ENCODE results near the gene KAZALD1. TPM values are rescaled to one million over a fixed set of nuclear protein-coding genes. Genes with fewer than 3 reads are reported as not detected.

Gene KAZALD1
- total RNA-seq, 1 donor from 2014 or later = 1.6 TPM

DNA sequence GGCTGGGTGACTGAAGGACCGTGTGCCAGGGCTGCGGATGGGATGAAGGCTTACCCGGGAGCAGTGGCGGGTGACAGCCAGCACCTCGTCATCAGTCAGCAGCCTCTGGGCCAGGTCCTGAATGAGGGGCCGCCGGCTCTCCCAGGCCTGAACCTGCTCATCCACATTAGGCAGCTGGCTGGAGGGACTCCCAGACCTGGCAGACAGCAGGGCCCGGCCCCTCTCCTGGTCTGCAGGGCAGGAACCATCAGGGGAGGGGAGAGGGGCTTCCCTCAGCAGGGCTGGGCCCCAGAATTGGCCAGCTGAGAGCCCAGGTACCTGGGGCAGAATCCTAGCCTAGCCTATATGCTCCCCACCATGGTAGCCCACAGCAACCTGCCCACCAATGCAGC is 46.2 kb upstream of the KAZALD1 start:
- TF ChIP-seq, protein P1, sequence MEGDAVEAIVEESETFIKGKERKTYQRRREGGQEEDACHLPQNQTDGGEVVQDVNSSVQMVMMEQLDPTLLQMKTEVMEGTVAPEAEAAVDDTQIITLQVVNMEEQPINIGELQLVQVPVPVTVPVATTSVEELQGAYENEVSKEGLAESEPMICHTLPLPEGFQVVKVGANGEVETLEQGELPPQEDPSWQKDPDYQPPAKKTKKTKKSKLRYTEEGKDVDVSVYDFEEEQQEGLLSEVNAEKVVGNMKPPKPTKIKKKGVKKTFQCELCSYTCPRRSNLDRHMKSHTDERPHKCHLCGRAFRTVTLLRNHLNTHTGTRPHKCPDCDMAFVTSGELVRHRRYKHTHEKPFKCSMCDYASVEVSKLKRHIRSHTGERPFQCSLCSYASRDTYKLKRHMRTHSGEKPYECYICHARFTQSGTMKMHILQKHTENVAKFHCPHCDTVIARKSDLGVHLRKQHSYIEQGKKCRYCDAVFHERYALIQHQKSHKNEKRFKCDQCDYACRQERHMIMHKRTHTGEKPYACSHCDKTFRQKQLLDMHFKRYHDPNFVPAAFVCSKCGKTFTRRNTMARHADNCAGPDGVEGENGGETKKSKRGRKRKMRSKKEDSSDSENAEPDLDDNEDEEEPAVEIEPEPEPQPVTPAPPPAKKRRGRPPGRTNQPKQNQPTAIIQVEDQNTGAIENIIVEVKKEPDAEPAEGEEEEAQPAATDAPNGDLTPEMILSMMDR (IDR thresholded peaks at IDR 0.05; ENCODE audit: insufficient read depth, low read length, severe bottlenecking) = no peak
- no peaks in the 10 kb centered on the region for H3K36me3 ChIP-seq (ENCODE audit: control insufficient read depth, insufficient read depth, low read length)
- DNase-seq (ENCODE audit: low read depth) = no peak
- no peak for FAIRE-seq
- no peak overlapping the region for H3K4me3 ChIP-seq (ENCODE audit: low read depth, low read length)
- peaks cover 6% of the 10 kb centered on the region for H3K27me3 ChIP-seq (ENCODE audit: control insufficient read depth, insufficient read depth, low read length)

DNA sequence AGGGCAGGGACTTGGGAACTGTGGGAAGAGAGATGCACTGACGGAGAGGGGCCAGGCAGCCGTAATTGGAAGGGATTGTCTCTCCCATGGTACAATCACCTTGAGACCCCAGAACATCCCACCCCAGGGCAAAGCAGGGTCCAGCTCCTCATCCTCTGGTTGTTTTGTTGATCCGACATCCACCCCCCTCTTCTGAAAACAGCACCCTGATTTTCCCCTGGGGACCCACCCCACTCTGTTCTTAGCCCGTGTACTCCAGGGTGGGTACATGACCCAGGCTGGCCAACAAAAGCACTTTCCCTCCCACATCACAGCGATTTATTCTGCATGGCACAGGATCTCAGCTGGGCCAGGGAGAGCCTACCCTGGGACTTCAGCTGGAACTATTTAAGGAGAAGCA is 45.0 kb upstream of the KAZALD1 start:
- DNase-seq (ENCODE audit: low read depth) (no peak), FAIRE-seq (no peak)
- Histone ChIP-seq H3K4me3 (ENCODE audit: low read depth, low read length) (no peak overlapping the region), H3K36me3 (ENCODE audit: control insufficient read depth, insufficient read depth, low read length) (no peaks in the 10 kb centered on the region), H3K27me3 (ENCODE audit: control insufficient read depth, insufficient read depth, low read length) (peaks cover 6% of the 10 kb centered on the region)
- TF ChIP-seq, protein P1 (IDR thresholded peaks at IDR 0.05; ENCODE audit: insufficient read depth, low read length, severe bottlenecking) = no peak

DNA sequence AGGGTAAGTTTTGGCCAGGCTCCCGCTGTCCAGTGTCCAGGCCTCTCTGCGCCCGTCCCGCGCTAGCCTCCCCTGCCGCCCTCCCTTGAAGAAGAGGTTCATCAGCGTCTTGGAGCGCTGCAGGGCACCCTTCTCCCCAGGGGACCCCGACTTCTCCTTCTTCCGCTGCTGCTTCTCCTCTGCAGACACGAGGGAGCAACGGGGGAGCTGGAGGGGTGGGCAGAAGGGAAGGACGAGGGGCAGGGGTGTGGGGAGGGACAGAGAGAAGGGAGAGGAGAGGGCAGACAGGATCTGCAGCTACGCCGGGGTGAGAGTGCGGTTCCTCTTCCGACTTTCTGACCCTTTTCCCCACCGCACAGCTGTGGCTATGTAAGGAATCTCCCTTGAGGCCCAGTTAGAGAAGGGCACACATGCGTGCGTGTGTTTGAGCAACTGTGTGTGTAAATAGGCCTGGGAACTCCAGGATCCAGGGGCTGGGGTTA is 43.6 kb upstream of the KAZALD1 start:
- no peaks in the 10 kb centered on the region for H3K36me3 ChIP-seq (ENCODE audit: control insufficient read depth, insufficient read depth, low read length)
- no peak overlapping the region for H3K4me3 ChIP-seq (ENCODE audit: low read depth, low read length)
- DNase-seq (ENCODE audit: low read depth) (no peak), FAIRE-seq (no peak)
- TF ChIP-seq, protein P1 (IDR thresholded peaks at IDR 0.05; ENCODE audit: insufficient read depth, low read length, severe bottlenecking) = no peak
- peaks cover 6% of the 10 kb centered on the region for H3K27me3 ChIP-seq (ENCODE audit: control insufficient read depth, insufficient read depth, low read length)

DNA sequence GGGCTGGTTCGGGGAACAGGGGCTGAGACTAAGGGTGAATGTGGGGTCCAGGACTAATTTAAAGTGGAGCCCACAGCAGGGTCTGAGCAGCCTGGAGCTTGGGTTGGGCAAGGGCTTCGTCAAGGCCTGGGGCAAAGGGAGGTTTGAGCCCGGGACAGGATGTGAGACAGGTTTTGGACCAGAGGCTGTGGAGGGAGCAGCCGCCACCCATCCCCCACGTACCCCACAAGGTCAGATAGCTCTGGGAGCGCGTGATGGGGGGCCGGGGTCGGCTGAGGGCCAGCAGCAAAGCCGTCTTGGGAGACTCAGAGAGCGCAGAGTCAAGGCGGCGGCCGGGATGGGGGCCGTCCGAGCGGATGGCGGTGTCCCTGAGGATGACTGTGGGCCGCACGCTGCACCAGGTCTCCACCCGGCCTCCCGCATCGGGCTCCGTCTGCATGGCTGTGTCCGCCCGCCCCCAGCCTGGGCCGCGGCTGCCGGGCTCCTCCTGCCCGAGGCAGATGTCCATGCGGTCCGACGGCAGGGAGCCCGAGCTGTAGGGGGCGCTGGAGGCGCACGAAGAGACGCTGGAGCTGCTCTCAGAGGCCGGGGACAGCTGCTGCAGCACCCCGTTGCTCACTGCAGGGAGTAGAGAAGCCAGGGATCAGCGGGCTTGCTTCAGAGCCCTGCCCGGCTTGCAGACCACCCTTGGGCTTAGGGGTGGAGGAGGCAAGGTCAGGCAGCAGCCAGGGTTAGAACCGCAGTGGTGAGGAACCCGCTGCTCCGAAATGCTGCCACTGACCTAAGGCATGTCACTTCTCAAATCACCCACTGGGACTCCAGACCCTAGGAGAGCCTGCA is 43.0 kb upstream of the KAZALD1 start:
- DNase-seq (ENCODE audit: low read depth) (peak; percentile 57), FAIRE-seq (no peak)
- peaks cover 6% of the 10 kb centered on the region for H3K27me3 ChIP-seq (ENCODE audit: control insufficient read depth, insufficient read depth, low read length)
- no peaks in the 10 kb centered on the region for H3K36me3 ChIP-seq (ENCODE audit: control insufficient read depth, insufficient read depth, low read length)
- no peak overlapping the region for H3K4me3 ChIP-seq (ENCODE audit: low read depth, low read length)
- TF ChIP-seq, protein P1 (IDR thresholded peaks at IDR 0.05; ENCODE audit: insufficient read depth, low read length, severe bottlenecking) = peak; percentile 91

DNA sequence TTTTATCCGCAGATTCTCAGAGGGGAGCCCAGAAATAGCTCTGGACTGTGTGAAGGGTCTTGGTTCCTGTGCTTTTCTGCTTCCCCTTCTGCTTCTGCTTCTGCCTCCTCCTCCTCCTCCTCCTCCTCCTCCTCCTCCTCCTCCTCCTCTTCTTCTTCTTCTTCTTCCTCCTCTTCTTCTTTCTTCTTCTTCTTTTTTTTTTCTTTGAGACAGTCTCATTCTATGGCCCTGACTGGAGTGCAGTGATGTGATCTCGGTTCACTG is 42.4 kb upstream of the KAZALD1 start:
- FAIRE-seq (no peak), DNase-seq (ENCODE audit: low read depth) (no peak)
- TF ChIP-seq, protein P1 (IDR thresholded peaks at IDR 0.05; ENCODE audit: insufficient read depth, low read length, severe bottlenecking) = no peak
- H3K27me3 ChIP-seq (ENCODE audit: control insufficient read depth, insufficient read depth, low read length) = peaks cover 6% of the 10 kb centered on the region
- no peaks in the 10 kb centered on the region for H3K36me3 ChIP-seq (ENCODE audit: control insufficient read depth, insufficient read depth, low read length)
- H3K4me3 ChIP-seq (ENCODE audit: low read depth, low read length) = no peak overlapping the region

Measured in bronchial epithelial cell (primary cell).